CD4-positive, alpha-beta T cell treated with Interleukin-15 for 1 hour (primary cell): ENCODE measurements around the gene HDAC4.

Experiments used
- DNase-seq: peaks from one replicate; pipeline ENCODE4 v3.0.0-alpha.2; 2020

Gene HDAC4

DNA sequence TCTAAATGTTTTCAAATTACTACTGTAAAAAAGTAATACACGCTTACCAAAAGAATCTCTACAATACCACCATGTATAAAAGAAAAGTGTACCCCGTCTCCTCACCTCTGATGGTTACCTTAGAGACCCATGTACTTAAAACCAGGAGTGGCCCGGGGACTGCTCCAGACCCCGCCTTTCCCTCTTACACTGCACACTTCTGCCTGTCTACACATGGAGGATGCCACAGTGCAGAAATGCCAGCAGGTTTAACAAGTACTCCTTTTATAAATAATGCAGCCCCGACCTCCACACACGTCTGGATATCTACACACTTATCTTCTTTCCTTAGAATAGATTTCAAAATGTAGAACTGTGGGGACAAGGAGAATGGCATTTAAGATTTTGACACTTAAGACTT, 5.3 kb downstream of the HDAC4 start:
- no peak for DNase-seq

DNA sequence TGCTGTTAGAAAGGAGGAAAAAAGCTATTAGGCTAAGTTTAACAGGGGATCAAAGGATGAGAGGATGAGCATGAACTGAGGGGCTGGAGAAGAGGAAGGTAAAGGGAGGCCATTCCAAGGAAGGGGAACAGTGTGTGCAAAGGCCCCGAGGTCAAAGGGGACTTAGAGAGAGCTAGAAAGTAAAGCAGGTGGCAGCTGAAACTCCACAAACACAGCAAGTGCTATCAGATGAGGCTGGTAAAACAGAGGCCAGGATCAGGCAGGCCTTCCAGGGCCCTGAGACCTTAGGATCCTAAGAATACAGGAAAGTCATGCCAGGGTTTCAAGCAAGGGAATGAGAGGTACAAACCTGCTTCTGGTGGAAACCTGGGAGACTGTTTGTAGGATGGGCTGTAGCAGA, 5.8 kb downstream of the HDAC4 start:
- no peak for DNase-seq

DNA sequence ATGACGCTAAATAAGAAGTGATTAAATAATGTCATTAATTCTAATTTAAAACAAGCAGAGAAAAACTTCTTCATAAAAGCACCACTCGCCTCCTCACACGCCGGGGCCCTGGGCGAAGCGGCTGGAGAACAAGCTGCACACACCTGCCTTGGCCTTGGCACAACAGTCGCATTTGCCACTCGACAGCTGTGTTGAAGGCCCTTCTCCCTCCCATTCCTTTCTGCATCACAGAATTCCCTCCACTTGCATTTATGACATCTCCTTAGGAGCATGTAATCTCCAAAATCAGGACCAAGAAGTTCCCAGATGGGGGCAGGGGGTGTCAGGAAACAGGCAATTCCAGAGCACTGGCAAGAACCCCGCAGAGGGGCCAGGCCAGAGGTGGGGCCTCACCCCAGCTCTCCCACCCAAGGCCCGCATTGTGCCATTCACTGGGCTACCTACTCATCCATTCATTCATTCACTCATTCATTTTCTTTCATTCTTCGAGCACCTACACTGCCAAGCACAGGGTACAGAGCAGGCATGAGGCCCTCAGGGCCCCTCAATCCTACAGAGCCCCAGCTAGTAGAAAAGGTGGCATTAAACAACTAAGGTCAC, 6.4 kb downstream of the HDAC4 start:
- DNase-seq = no peak

DNA sequence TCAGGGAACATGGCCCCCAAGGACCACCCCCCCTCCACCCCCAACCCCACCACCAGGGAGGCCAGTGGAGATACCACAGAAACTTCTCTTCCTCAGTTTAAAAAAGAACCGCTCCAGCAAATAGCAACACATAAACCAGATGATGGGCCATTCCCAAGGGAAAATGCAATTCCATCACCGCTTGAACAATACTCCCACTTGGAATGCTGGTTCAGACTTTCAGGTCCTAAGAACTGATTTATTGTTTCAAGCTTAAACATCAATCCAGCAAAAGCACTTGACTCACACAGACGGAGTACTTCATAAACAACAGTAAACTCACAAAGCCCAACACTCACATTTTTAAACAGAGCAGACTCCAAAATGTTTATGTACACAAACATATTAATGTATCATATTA, 6.9 kb downstream of the HDAC4 start:
- DNase-seq = no peak

DNA sequence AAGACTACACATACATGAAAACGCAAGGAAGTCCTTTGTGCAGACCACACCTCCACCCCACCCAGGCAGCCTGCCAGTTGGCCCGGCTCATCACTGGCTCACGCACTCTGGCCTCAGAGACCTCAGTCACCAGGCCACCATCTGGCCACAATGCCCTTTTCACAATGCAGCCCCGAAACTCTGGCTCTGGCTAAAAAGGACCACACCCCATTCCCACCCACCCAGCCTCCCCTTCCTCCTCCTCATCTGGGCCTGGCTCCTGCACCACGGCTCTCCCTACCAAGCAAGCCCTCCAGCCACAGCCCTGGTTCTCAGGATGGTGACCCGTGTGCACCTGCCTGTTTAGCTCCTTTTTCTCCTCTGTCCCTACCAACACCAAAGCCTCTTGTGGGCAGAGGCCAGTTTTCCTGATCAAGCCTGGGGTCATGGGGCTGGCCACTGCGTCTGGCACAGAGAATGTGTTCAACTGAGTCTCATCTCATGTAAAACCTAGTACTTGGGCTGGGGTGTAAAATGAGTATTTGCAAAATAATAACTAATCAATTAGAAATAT, 7.4 kb downstream of the HDAC4 start:
- no peak for DNase-seq

DNA sequence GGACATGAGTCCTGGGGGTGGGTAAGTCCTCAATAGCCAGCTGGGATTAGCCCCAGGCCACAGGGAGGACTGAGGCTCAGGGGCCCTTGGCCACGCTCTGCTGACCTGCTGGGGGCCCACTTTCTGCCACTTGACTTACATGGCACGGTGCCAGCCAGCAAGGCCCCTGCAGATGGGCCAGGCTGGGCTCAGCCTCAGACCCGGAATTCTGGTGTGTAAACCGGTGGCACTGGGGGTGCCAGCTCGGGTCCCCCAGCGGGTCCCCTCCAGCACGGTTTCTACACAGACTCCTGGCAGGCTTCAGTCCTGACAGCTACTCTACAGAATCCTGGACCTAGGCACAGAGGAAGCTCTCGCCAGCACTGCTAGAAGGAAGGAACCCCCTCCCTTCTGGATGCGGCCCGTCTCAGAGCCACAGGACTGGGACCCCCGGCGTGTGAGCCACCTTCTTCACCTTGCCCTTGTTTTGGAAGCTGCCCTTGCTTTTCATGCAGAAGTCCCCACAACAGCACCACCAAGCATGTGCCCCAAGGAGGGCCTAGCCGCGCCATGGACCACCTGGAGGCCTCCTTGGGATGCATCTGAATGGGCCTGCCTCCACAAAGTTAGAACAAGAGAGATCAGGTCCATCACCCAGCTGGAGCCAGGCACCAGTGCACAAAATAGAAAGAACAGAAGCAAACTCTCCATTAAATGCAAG, 8.0 kb downstream of the HDAC4 start:
- no peak for DNase-seq

DNA sequence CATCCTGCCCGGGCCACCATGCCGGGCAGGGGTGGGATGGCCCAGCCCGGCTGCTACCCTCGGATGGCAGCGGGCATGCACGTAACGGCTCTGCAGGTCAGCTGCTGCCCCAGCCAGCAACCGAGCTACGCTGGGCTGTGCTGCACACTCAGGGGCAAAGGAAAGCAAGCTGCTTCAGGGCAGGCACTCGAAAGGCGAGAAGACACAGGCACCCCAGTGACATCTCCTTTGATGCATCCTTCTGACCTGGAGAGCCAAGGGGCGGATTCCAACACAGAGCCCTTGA, 8.8 kb downstream of the HDAC4 start:
- DNase-seq = no peak

DNA sequence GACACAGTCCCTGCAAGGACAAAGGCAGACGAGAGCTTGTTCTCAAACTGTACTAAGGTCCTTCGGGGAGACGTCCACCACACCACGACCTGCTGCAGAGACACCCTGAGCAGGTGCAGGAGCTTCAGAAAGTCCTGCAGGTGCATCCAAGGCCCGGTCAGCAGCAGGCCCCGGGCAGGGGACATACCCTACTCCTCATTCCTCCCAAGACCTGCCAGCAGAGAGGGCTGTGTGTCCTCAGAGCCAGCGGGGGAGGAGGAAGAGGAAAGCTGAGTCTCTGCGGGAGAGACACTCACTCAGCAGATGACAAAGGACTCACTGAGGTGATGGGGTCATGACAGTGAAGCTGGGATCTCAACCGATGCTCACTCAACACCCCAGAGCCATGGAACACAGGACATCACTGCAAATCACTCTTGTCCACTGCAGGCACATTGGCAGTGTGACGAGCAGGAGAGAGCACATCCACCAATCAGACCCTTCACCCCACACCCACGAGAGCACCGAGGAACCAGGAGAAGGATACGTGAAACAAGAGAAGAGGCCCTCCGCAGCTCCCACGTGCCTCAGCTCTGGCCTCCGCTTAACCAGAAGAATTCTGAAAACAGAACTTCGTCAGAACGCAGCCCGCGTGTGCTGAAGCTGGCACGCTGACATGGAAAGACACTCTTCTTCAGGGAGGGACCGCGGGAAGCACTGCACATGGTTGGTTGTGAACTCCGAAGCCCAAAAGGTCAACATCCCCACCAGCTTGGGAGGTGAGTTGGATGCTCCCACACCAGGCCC, 9.3 kb downstream of the HDAC4 start:
- peak; percentile 15 for DNase-seq

DNA sequence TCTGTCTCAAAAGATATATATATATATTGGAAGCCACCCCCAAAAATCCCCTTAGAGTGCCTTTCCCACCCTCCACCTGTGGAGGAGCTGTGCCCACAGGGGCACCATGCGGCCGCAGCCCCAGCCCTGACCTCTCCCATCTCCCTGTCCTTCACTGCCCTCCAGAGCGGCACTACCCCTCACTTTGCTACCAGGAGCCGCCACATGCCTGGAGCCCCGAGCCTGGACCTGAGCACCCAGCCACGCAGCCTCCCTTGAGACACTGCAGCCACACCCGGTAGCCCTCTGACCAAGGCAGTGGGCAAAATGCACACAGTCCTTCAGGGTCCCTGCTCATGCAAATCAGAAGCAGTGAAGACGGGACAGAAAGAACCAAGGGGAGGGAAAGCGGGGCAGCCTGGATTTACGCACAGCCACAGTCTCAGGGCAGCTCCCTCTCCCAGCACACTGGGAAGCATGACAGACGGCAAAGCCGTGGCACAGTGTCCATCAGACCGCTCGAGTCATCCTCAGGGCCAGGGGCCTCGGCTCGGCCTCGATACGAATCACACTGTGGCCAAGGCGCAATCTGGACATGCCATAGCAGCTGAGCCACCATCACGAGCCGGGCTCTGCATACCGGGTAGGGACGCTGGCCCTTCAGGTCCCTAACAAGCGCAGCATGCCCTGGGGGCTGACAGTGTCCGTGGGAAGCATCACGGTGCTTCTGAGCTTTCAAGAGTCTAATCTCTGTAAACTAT, 10.1 kb downstream of the HDAC4 start:
- DNase-seq = peak; percentile 11

DNA sequence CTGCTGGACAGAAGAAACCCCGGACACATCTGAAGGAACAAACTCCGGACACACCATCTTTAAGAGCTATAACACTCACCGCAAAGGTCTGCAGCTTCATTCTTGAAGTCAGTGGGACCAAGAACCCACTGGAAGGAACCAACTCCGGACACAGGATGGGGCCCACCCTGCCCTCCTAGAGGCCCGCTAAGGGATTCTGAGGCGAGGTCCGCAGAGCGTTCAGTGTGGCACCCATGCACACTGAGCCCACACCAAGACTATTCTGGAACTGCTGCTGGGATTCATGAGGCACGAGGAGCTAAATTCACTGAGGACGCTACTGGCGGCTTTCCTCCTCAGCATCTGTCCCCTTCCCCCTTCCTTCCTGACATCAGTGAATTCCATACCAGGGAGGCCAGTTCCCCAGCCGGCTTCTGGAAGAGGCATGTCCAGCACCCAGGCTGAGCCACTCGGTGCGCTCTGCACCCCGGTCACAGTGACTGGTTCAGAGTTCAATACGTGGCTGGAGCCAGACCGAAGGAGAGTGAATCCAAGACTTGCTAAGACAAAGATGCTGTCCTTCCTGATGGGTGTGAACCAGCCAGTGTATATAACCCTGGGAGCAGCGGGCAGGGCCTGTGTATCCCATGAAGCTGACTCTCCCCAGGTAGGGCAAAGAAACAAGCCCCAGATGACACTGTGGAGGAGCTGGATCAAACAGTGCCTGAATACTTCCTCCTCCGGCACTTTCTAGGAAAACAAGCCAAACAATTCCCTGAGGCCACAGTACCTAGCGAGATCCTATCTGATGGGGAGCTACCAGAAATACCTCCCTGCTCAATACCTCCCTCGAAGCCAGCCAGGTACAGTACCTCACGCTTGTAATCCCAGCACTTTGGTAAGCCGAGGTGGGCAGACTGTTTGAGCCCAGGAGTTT, 11.1 kb downstream of the HDAC4 start:
- no peak for DNase-seq

DNA sequence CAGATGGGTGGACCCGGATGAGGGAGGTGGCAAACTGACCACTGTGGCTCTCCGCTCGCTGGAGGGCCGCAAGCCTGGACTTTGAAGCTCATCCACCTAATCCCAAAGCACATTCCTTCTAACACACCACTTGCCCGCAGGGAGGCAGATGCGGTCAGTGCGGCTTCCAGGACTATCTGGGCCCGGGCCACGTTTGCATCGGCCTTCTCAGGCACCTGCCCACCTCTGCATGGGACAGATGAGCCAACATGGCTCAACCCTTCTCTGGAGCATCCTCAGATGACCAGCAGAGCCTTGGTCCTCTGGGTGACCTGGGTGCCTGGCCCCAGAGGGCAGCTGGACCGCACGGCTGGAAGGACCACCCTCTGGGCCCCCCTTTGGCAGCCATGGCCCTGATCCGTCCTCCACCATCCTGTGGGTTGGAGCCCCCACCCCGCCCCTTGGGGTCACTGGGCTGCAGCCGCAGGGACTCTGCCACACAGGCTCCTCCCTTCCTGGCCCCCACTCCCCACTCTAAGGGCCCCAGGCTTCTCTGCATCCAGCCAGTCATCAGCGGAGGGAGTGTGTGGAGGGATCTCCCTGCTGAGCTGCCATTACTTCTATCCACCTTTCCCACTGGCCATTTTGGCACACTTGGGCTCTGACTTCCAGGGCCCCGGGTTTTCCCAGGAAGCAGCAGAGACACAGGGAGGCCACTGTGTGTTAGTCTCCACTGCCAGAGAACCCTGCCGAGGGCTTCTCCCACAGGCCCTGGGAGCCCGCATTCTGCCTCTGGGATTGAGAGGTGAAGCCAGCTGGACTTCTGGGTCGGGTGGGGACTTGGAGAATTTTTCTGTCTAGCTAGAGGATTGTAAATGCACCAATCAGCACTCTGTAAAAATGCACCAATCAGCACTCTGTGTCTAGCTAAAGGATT, 12.3 kb downstream of the HDAC4 start:
- DNase-seq = no peak

DNA sequence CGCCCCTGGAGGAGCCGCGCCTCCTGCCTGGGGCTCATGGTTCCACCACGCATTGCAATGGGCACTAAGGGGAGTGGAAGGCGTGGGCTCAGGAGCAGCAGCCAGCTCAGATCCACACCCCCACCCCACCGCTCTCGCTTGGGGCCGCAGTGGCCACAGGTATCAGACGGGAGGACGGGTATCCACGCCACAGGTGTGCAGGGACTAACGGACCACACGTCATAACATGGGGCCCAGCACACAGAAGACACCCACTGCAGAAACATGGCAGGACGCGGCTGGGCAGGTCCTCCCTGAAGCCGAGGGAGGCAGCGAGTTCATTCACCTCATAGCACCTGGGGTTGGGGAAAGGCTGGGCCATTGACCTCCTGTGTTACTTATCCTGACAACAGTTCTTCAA, 13.0 kb downstream of the HDAC4 start:
- DNase-seq = peak; percentile 4

DNA sequence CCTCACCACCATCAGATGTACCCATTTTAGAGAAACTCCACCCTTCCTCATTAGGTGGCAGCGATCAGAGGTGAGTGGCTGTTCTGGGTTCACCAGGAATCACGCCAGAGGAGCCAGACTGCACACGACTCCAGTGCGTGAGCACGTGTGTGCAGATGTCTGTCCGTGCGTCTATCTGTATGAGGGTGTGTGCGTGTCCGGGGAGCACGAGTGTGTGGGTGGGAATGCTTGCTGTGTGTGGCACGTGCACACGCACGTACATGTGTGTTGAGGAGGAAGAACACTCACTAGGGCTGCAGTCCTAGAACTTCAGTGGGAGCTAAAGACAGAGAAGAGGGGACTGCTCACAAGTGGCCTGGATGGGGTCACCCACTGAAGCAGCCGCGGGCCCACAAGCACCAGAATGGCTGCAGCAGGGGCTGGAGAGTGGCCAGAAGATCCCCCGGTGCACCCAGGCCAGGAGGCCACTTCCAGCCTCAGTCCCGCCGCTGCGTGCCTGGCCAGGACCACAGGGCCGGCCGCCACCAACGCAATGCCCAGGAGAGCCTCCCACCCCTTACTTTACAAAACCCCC, 13.9 kb downstream of the HDAC4 start:
- no peak for DNase-seq

DNA sequence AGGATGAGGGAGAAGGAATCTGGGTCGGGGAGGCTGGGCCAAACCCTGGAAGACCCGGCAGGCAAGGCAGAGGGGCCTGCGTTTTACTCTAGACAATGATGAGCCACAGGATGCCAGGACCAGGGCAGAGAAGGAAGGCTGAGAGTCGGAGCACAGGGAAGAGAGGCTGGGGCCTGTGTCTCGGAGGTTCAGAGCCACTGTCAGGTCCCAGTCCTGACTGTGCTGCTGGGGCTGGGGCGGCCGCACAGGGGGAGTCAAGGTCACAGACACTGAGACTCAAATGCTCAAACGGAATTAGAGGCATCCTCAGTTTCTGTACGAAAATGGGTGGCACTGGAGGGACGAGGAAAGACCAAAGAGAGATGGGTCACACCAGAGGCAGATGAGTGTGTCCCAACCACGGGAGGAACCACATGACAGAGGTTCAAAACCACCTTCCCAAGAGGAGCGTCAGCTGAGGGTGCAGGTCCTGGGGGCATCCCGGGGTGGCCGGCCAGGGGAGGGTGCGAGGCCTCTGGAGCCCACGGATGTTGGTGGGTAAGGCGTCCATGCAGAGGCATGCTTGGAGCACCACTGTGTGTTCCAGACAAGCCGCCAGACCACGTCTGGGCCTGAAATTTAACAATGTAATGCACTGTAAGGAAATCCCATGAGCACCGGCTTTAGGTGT, 14.7 kb downstream of the HDAC4 start:
- no peak for DNase-seq

DNA sequence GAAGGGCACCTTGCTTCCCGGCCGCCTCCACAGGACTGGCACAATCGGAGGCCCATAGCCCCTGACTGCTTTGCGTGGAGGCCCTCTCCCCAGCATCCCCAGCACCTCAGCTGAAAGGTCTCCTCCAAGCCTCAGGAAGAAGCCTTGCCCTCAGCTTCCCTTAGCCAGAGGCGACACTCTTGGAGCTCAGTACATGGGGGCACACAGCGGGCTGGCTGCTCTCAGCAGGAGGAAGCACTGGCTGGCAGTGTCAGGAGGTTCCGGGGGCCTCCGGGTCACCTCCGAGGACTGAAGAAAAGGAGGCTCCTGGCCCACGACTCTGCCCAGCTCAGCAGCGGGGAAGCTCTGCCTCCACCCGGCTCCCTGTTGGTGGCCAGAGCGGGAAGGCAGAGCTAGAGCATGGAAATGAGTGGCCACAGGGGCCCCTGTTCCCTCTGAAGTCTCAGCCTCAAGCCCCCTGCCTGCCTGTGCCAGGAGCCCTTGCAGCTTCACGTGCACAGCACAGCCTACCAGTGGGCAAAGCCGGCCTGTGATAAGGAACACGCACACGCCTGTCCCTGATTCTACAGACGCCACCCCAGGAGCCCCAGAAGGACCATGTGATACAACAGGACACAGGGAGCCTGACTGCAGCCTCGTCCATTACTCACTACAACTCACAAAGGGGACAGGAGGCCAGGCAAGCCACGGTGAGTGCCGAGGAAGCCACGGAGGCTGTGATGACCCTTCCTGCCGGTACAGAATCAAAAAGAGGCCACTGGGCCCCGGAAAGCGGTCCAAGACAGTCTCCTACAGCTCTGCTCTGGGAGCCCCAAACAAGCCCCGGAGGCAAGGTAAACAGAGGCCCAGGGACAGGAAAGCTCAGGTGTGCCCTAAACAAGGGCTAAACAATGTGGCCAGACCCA, 15.5 kb downstream of the HDAC4 start:
- no peak for DNase-seq

DNA sequence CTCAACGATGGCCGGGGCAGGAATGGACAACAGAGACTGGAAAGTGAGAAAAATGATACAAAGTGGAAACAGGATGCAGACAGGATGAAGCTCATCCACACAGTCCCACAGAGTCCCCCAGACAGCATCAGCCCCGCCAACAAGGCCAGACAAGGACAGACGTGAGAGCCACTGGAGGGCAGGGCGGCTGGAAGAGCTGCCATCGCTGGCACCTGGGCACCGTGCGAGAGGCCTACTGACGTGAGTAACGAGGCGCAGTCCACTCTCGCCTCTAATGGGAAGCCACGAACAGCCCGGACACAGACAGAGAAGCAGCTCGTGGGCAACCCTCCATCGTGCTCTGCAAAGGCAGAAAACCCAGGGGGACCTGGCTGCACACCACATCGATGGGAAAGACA, 17.1 kb downstream of the HDAC4 start:
- no peak for DNase-seq

DNA sequence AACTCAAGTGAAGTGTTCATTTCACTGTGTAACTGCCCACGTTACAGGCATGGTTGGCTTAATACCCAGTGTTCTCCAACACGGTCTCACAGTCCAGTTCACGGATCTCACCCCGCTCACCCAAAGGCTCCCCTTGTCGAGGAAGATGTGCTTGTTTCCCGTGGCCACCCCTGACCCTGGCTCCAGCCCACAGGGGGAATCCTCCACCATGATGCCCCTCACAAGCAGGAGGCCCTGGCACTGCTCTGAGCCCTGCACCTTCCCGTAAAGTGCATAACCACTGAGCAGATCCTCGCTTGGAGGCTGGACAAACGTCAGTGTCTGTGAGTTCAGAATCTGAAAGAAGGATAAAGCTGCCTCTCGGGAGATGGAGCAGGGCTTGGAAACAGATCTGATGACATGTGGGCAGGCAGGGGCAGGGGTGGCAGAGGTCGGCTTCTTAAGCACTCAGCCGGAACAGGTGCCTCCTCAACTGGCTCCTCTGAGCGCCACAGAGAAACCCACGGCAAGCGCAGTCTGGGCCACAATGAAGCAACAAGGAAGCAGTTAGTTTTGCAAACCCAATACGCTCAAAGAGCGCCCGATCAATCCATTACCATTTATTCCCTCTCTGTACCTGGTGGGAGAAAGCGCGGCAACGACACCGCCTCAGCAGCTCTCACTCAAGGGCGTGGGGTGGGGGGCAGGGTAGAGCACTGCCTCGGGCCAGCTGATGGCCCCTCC, 17.6 kb downstream of the HDAC4 start:
- no peak for DNase-seq

DNA sequence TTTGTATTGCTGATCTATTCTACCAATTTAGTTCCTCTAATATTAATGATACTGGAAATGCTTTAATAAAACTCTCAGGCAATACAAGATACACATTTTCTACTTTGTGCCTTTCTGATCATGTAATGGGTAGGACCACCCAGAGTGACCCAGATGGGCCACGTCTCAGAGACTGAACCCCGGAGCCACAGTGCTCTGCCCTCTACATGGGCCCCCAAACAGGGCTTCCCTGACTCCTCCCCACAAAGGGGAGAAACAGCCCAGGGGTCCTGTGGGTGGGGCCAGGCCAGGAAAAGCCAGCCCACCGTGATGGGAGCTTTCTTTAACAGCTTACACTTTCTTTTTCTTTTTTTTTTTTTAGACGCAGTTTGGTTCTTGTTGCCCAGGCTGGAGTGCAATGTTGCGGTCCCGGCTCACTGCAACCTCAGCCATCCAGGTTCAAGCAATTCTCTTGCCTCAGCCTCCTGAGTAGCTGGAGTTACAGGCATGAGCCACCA, 18.4 kb downstream of the HDAC4 start:
- no peak for DNase-seq
